ENCODE data around the gene MALT1.

DNA sequence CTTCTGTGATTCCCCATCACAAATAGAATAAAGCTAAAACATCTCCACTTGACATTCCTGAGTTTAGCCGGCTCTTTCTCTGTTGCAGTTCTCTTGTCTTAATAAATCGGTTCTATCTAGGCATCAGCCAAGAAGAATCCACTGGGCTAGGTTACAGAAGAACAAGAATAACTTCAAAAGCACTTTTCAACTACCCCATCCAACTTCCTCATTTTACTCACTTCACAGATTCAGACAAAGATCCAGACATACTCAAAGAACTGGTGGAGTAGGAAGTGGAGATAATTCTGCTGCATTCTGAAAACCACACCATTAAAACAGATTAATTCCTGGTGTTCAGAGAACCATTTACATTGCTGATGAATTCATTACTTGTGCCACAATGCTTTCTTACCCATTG lies 32.8 kb upstream of the MALT1 start:
- TF ChIP-seq CTCF (IDR thresholded peaks at IDR 0.05; ENCODE audit: low read depth, low read length) = no peak
- no peak for TF ChIP-seq MAX (IDR thresholded peaks at IDR 0.05; ENCODE audit: low read depth, low read length)

All from NB4 (cell line).